GM12878 (cell line): ENCODE results near the gene PATJ. TPM values are rescaled to one million over a fixed set of nuclear protein-coding genes. Genes with fewer than 3 reads are reported as not detected.

Experiments
- ATAC-seq: fragments of 200-7000 bp; cut with Tn5 transposase; 3 replicates; pipeline ENCODE4 v1.9.1; 2020; ENCODE audit warnings: mild to moderate bottlenecking, moderate library complexity
- BruUV-seq: library from RNA; stranded (reverse); fragments of 400-500 nt; replicated peaks from 2 replicates; lab custom pipeline; 2021; lab: Mats Ljungman, UMichigan
- CTCF ChIA-PET: fragments of 300-600 bp; sonication (Branson Sonifier 250); formaldehyde crosslinking; extraction: SDS; loops from one replicate; lab custom pipeline; 2021; ENCODE audit warnings: inconsistent platforms; lab: Yijun Ruan, JAX
- POLR2A ChIA-PET: fragments of 350-600 bp; formaldehyde crosslinking; extraction: SDS; loops from one replicate; lab custom pipeline; 2021; ENCODE audit warnings: inconsistent platforms; lab: Charles Lee
- RAD21 ChIA-PET: fragments of 300-600 bp; sonication (Branson Sonifier 250); formaldehyde crosslinking; loops from one replicate; lab custom pipeline; 2023; ENCODE audit warnings: antibody characterized with exemption; ENCODE audit not compliant: unreplicated experiment; lab: Charles Lee
- SMC1A ChIA-PET: fragments of 300-600 bp; sonication (Branson Sonifier 250); formaldehyde crosslinking; loops from one replicate; lab custom pipeline; 2023; ENCODE audit not compliant: unreplicated experiment, uncharacterized antibody; lab: Charles Lee
- DNase-seq: peaks from one replicate; pipeline ENCODE4 v3.0.0-alpha.2; 2011; ENCODE audit warnings: low read depth, low spot score
- FAIRE-seq: peaks from 3 replicates; lab custom pipeline; 2011; peaks lifted over from hg19 to GRCh38; lab: Jason Lieb, UNC
- H2AFZ ChIP-seq: 2 replicates; pipeline ENCODE4 v1.6.0; 2011; ENCODE audit warnings: low read depth, low read length, control low read depth; ENCODE audit not compliant: control insufficient read depth
- H3K27ac ChIP-seq: 2 replicates; pipeline ENCODE4 v1.5.1; 2011; ENCODE audit warnings: control low read depth; ENCODE audit not compliant: control insufficient read depth, insufficient read depth
- H3K27me3 ChIP-seq, 2 experiments: replicated peaks in 1 of 2; 2 replicates each; pipeline versions ENCODE4 v1.6.0 to v1.6.1; 2011; ENCODE audit warnings: low read length in 1 of 2; ENCODE audit not compliant: control insufficient read depth in 2 of 2, insufficient read depth in 2 of 2
- H3K36me3 ChIP-seq, 2 experiments: 2 replicates each; pipeline ENCODE4 v1.5.1; 2011; ENCODE audit warnings: low read length in 1 of 2; ENCODE audit not compliant: control insufficient read depth in 2 of 2, insufficient read depth in 2 of 2
- H3K4me1 ChIP-seq: 2 replicates; pipeline ENCODE4 v1.6.1; 2011; ENCODE audit warnings: mild to moderate bottlenecking, low read length, moderate library complexity, mixed read lengths; ENCODE audit not compliant: control insufficient read depth, insufficient read depth
- H3K4me2 ChIP-seq: 2 replicates; pipeline ENCODE4 v1.6.0; 2011; ENCODE audit warnings: control low read depth; ENCODE audit not compliant: control insufficient read depth, insufficient read depth
- H3K4me3 ChIP-seq: fragments of 200-600 bp; sonication (generic); 2 replicates; pipeline ENCODE4 v1.5.1; 2016
- H3K79me2 ChIP-seq: 2 replicates; pipeline ENCODE4 v1.6.0; 2011; ENCODE audit warnings: low read length; ENCODE audit not compliant: control insufficient read depth, insufficient read depth
- H3K9ac ChIP-seq: 2 replicates; pipeline ENCODE4 v1.8.0; 2011; ENCODE audit warnings: low read length, control low read depth, mixed read lengths; ENCODE audit not compliant: control insufficient read depth, insufficient read depth
- H3K9me3 ChIP-seq: replicated peaks from 3 replicates; pipeline ENCODE4 v1.5.1; 2011; ENCODE audit warnings: mild to moderate bottlenecking, low read length; ENCODE audit not compliant: control insufficient read depth, insufficient read depth
- H4K20me1 ChIP-seq: 2 replicates; pipeline ENCODE4 v1.6.0; 2011; ENCODE audit not compliant: control insufficient read depth, insufficient read depth
- ATF7 ChIP-seq: fragments of 450-650 bp; IDR thresholded peaks from 2 replicates; pipeline ENCODE4 v1.6.1; 2016; ENCODE audit warnings: low read depth, mild to moderate bottlenecking
- BCLAF1 ChIP-seq: fragments of 450-650 bp; IDR thresholded peaks from 2 replicates; pipeline ENCODE4 v1.6.1; 2017; ENCODE audit warnings: antibody characterized with exemption, mild to moderate bottlenecking, moderate library complexity
- CHD2 ChIP-seq: IDR thresholded peaks from 2 replicates; pipeline ENCODE4 v1.6.1; 2011; ENCODE audit warnings: low read depth, low read length, improper control_type of control experiment, borderline replicate concordance
- CTCF ChIP-seq, 3 experiments: IDR thresholded peaks in 2 of 3; conservative IDR thresholded peaks in 1 of 3; 2 replicates each; pipeline ENCODE4 v1.5.1; 2011; ENCODE audit warnings: low read depth in 3 of 3, low read length in 3 of 3, mild to moderate bottlenecking in 3 of 3, control low read depth in 2 of 3, moderate library complexity in 2 of 3, inconsistent platforms in 1 of 3, mixed read lengths in 1 of 3; ENCODE audit not compliant: control insufficient read depth in 2 of 3, insufficient read depth in 1 of 3; ENCODE audit errors: extremely low read depth in 1 of 3
- HDAC6 ChIP-seq: fragments of 200-600 bp; sonication (generic); IDR thresholded peaks from one replicate; pipeline ENCODE4 v1.8.0; 2017; ENCODE audit warnings: antibody characterized with exemption; ENCODE audit not compliant: unreplicated experiment
- NFYB ChIP-seq: IDR thresholded peaks from 2 replicates; pipeline ENCODE4 v1.6.1; 2011; ENCODE audit warnings: low read depth, mild to moderate bottlenecking, low read length, improper control_type of control experiment, moderate library complexity; ENCODE audit not compliant: insufficient read depth
- NR2F1 ChIP-seq: fragments of 450-650 bp; conservative IDR thresholded peaks from 2 replicates; pipeline ENCODE4 v1.6.1; 2017; ENCODE audit warnings: mild to moderate bottlenecking
- PRDM15 ChIP-seq: fragments of 450-650 bp; formaldehyde crosslinking; IDR thresholded peaks from 2 replicates; pipeline ENCODE4 v1.4.0; 2020; ENCODE audit warnings: mild to moderate bottlenecking, moderate library complexity
- RELB ChIP-seq: fragments of 450-650 bp; IDR thresholded peaks from 2 replicates; pipeline ENCODE4 v1.6.1; 2017; ENCODE audit warnings: low read depth, mild to moderate bottlenecking, moderate library complexity
- SMARCA5 ChIP-seq: fragments of 450-650 bp; IDR thresholded peaks from 2 replicates; pipeline ENCODE4 v1.6.1; 2017; ENCODE audit warnings: mild to moderate bottlenecking
- YY1 ChIP-seq: IDR thresholded peaks from 2 replicates; pipeline ENCODE4 v1.6.1; 2011; ENCODE audit warnings: low read depth, mild to moderate bottlenecking, low read length
- ZNF24 ChIP-seq: fragments of 450-650 bp; IDR thresholded peaks from 2 replicates; pipeline ENCODE4 v1.6.1; 2017; ENCODE audit warnings: antibody characterized with exemption, mild to moderate bottlenecking
- ZNF622 ChIP-seq: fragments of 450-650 bp; IDR thresholded peaks from 2 replicates; pipeline ENCODE4 v1.6.1; 2017; ENCODE audit warnings: mild to moderate bottlenecking, inconsistent platforms
- ZZZ3 ChIP-seq: IDR thresholded peaks from 2 replicates; pipeline ENCODE4 v1.6.1; 2011; ENCODE audit warnings: low read depth; ENCODE audit not compliant: control insufficient read depth, insufficient read length
- WGBS: methylation state at CpG from one replicate; pipeline ENCODE4 v1.1.6; 2016; ENCODE audit warnings: low lambda C conversion rate; ENCODE audit not compliant: insufficient replicate concordance, insufficient coverage; ENCODE audit errors: missing lambda C conversion rate; 5-methylcytosine and 5-hydroxymethylcytosine counted together
- in situ Hi-C: fragments of 300-500 bp; cut with MboI; formaldehyde crosslinking; loops from 9 replicates; pipeline ENCODE4 v1.14.3; 2018; ENCODE audit warnings: mixed read lengths
- intact Hi-C: fragments of 100-400 bp; cut with micrococcal nuclease; formaldehyde crosslinking; loops from one replicate; pipeline ENCODE4 v1.14.2; 2022; ENCODE audit not compliant: unreplicated experiment
- polyA plus RNA-seq, 11 experiments: library from polyadenylated mRNA; depleted of rRNA in 4 of 11; unstranded in 6 of 11; stranded (reverse) in 5 of 11; fragments of >200 nt; fragmentation: Nextera tagmentation in 4 of 11; fragmentation: Illumina TruSeq in 1 of 11; extraction: Ambion mirVana in 4 of 11; extraction: Trizol in 1 of 11; gene quantifications; 1 replicate in 1 of 11; 2 replicates in 10 of 11; pipeline versions ENCODE4 v1.2.1 to v1.2.3, GENCODE V29; 2011 to 2016; ENCODE audit warnings: inconsistent platforms in 2 of 11, missing spikeins in 2 of 11, low read depth in 1 of 11
- total RNA-seq, 4 experiments: library from RNA; depleted of rRNA in 3 of 4; stranded (reverse); fragments of >200 nt in 3 of 4; fragmentation: Illumina TruSeq in 1 of 4; extraction: Trizol in 1 of 4; gene quantifications; 2 replicates each; pipeline versions ENCODE4 v1.2.1 to v1.2.3, GENCODE V29; 2013 to 2021

The PATJ gene
- total and polyA plus RNA-seq, 10 of the 15 experiments (the other 5 are each of a cell fraction or from before 2014, with no cell fraction given), result 2.8 to 13.9 (median 6.9) TPM

- ATAC-seq (no peak), DNase-seq (no peak), FAIRE-seq (no peak)
- Histone ChIP-seq H4K20me1 (no peaks in the 10 kb centered on the region), H3K27me3 (no peaks in the 10 kb centered on the region), H3K36me3 (no peaks in the 10 kb centered on the region), H2AFZ (no peak overlapping the region), H3K4me3 (no peak overlapping the region), H3K79me2 (no peaks in the 10 kb centered on the region), H3K27ac (no peak overlapping the region), H3K9ac (no peak overlapping the region), H3K4me1 (no peaks in the 10 kb centered on the region), H3K4me2 (no peak overlapping the region), H3K9me3 (no peaks in the 10 kb centered on the region)
- ChIA-PET RAD21 (no interaction called here), CTCF (interaction anchor here (1.3 kb wide), 1 partner anchor 11 kb away, joined by 3 read pairs; no protein-coding TSS in a partner anchor), POLR2A (no interaction called here), SMC1A (no interaction called here)
- no TSS peak for BruUV-seq
- intact Hi-C loops, result no loop called here
- 50% methylated on average over 2 of the region's 2 CpGs for WGBS
- in situ Hi-C loops, result no loop called here
- TF ChIP-seq ATF7 (no peak), BCLAF1 (no peak), PRDM15 (CRISPR knock-in tag) (no peak), NFYB (no peak), CTCF (IDR thresholded peaks at IDR 0.05 in 2 of 3, conservative IDR thresholded peaks at IDR 0.05 in 1 of 3; ENCODE audit: control insufficient read depth in 2 of 3, extremely low read depth in 1 of 3, insufficient read depth in 1 of 3, low read depth in 3 of 3, low read length in 3 of 3) (no peak), SMARCA5 (no peak), ZZZ3 (no peak), ZNF24 (no peak), RELB (no peak), NR2F1 (no peak), ZNF622 (no peak), HDAC6 (no peak), CHD2 (no peak), YY1 (no peak)
These were observed 15.7 kb downstream of the PATJ start for GRCh38 chr1:61757950-61758349.
